GM18502 (cell line): ENCODE measurements around the gene TRIM28.
"Not testable (repeated sequence)": the region's sequence is repeated elsewhere in the genome, so short reads cannot be mapped to it uniquely, and the experiment has no call there.

Source experiments
- ATAC-seq: cut with Tn5 transposase; IDR thresholded peaks from one replicate; pipeline ENCODE4 v1.9.1; 2021; ENCODE audit warnings: mild to moderate bottlenecking; ENCODE audit not compliant: unreplicated experiment, poor library complexity

Gene TRIM28

DNA sequence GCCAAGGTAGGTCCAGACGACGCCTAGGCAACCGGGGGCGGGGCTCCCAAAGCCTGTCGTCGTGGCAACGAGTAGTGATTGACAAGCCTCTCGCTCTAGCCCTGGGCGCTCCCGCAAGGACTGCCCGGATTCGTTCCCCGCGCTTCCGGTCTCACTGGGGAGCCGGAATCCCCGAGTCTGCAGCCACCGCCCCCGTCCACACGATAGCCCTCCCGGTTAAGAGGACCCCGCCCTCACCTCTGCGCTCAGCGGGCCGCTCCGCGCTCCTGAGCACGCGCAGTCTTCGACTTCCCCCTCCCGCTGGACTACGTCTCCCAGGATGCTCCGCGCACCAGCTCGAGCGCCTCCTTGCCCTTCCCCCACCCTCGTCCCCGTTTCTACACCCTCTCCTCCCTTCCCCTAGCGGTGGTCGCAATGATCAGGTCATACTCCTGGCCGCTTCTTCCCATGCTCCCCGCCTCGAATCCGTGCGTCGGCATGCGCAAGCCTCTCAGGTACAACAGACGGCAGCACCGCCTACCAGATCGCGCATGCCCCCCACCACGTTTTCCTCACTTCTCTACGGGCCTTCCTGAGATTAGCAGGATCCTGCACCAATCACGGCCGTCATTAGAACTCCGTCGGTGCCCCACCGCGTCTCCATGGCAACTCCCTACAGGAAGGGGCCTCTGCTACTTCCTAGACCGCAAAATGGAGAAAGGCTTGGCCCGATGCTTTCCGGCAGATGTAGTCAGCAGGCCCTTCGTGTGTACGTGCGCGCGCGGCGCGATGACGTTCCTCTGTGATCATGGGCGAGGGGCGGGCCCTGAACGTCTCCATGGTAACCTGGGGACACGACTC lies 29.2 kb downstream of the TRIM28 start, which contains the start of gene MZF1:
Gene MZF1, minus strand, starts transcription at position 518 of the 840 bp plus-strand sequence. CDS start 1,946 bp downstream, outside the sequence.
- ATAC-seq, result peak; percentile 56

DNA sequence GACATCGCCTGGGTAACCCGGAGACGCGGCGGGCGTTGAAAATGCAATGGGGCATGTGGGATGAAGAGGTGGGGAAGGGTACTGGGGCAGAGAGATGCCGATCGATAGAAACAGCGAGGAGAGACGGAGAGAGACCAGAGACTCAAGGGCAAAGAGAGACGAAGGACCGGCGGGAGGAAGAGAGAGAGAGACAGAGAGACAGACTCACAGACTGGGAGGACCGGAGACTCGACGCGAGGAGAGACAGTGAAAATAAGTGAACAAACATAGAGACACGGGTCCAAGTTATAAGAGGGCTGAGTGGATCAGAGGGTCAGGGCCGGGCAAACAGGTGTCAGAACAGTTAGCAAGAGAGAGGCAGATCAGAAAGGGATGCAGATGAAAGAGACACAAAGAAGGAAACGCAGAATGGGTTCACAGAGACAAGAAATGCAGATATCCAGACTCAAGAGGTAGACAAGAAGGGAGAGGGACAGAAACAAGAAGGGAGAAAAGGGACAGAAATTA lies 29.8 kb downstream of the TRIM28 start:
- no peak for ATAC-seq

DNA sequence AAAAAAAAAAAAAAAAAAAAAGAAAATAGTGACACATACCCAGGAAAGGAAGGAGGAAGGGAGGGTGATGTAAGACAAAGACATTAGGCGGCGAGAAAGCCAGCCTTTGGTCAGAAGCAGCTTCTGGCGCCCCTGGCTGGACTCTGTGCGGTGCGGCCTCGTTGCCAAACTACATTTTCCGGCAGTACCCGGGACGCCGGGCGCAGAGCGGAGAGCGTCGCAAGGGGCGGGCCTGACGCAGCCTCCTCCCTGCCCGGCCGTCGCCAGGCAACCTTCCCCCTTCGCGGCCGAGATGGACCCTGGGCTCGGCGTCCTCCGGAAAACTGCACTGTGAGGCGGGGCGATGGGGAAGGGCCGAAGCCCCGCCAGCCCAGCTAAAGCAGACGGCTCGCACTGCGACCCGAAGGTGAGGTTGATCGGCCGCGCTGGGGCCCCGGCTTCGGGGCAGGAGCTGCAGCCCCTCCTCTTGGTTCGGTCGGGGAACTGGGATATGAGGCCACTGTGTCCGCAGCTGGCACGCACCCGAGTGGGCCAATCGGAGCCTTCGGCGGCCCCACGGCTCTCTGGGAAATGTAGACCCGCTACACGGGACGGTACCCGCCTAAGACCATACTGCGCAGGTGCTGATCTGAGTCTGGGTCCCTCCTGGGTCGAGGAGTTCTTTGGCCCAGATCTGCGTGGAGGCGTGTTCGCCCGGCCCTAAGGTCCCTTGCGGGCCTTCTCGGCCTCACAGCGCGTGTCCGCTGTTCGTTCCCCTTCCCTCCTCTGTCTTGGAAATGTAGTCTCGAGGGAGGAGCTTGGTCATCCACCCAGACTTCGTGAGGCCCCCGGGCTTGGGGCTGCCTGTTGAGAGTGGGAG lies 31.5 kb downstream of the TRIM28 start:
- peak; percentile 40 for ATAC-seq

DNA sequence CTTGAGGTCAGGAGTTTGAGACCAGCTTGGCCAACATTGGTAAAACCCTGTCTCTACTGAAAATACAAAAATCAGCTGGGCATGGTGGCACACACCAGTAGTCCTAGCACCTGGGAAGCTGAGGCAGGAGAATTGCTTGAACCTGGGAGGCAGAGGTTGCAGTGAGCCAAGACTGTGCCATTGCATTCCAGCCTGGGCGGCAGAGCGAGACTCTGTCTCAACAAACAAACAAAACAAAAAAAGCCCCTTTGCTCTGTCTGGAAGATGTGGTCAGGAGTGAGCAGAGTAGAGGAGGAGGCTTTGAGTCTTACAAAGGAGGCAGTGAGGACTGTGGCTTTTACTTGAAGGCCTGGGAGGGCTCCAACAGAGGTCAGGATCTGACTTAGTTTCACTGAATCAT lies 33.7 kb downstream of the TRIM28 start:
- ATAC-seq, result not testable (repeated sequence)

DNA sequence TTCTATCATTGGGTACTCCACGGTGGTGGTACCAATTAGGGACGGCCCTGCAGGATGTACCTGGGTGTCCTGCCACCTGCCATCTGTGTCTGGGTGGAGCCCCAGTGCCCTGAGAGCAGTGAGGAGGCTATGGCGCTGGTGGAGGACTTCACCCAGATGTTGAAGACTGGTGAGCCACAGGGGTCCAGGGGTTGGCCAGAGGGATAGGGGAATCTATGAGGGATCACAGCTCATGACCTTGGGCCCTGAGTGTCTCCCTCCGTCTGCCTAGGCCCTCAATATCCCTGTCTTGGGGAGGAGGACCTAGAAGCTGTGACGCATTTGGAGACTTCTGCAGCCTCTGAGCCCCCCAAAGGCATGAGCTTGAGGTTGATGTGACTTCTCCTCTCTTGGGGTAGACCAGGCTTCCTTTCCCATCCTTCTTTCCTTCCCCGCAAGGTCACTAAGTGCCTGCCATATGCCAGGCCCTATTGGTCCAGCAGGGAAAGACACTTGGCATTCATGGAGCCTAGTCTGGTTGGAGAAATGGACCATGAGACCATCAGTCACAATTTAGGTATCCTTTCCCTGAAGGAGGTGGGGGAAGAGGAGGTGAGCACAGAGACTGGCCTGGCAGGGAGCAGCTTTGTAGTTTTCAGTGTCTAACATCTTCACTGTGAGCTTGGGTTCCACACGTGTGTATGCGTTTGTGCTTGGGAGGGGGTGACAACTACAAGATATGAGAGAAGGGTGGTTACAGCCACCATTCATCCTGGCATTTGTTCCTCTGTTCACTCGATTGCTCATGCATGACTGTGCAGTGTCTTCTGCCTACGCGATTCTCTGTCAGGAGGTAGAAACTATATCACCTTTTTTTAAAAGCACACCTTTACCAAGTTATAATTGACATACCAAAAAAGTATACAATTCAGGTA lies 34.4 kb downstream of the TRIM28 start:
- no peak for ATAC-seq

DNA sequence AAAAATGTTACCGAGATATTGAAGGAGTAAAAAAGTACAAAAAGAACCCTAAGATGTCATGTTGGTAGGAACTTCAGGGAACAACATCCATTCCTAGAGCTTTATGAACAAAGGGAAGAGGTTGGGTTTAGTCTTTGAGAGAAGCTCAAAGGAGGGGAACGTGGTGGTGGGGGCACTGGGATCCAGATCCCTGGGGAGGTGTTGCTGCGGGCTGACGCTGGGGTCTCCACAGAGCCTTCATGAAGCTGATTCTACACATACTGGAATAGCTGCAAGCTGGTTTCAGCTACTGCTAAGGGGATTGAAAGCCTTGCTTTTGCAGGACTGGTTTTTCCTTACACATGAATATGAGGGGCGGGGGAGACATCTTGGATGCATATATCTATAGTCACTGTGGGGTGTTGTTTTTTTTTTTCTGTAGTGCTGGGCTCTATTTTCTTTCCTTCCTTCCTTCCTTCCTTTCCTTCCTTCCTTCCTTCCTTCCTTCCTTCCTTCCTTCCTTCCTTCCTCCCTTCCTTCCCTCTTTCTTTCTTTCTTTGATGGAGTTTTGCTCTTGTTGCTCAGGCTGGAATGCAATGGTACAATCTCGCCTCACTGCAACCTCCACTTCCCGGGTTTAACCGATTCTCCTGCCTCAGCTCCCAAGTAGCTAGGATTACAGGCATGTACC lies 35.7 kb downstream of the TRIM28 start:
- ATAC-seq, result no peak

DNA sequence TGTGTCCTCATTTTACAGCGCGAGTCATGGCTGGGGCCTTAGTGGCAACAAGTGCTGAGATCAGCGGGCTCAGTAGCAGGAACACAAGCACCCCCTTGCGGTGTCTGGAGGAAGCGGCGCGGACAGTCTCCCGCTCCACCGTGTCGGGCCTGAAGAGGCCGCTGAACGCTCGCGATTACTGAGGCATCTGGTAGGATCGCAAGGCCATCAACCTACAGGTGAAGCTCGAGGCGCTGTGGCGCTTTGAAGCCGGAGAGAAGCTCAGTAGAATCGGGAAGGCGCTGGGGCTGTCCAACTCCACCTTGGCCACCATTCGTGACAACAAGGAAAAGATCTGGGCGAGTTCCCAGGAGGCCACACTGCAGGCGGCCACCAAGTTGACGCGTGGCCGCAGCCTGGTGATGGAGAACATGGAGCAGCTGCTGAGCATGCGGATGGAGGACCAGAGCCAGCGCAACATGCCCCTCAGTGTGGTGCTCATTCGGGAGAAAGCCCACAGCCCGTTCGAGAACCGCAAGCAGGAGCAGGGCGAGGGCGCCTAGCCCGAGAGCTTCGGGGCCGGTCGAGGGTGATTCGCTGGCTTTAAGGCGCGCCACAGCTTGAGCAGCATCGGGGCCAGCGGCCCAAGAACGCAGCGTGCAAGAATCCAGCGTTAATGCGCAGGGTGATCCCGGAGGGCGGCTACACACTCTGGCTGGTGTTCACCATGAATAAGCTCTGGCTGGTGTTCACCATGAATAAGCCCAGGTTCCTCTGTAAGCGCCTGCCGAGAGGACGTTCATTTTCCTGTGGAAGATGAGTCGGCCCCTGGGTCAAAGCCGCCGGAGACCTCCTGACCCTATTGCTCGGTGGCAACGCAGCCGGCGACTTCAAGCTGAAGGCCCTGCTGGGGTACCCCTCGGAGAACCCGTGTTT lies 37.6 kb downstream of the TRIM28 start:
- ATAC-seq, result no peak

DNA sequence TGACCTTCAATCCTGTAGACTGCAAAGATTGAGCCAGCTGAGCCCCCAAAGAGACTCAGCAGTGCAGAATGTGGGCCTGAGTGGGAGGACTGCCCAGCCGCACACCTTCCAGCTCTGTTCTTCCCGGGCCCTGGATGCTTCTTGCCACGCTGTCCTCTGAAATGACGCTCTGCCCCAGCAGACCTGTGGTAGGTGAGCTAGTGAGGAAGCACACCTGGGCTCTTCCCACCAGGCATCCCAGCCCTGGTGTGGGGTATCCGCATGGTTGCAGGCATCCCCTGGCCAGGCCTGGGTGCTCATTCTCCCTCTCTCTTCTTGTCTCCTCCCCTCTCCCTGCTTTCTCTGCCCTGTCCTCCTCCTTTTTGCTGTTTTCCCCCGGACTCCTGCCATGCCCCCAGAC lies 39.1 kb downstream of the TRIM28 start:
- ATAC-seq, result no peak

DNA sequence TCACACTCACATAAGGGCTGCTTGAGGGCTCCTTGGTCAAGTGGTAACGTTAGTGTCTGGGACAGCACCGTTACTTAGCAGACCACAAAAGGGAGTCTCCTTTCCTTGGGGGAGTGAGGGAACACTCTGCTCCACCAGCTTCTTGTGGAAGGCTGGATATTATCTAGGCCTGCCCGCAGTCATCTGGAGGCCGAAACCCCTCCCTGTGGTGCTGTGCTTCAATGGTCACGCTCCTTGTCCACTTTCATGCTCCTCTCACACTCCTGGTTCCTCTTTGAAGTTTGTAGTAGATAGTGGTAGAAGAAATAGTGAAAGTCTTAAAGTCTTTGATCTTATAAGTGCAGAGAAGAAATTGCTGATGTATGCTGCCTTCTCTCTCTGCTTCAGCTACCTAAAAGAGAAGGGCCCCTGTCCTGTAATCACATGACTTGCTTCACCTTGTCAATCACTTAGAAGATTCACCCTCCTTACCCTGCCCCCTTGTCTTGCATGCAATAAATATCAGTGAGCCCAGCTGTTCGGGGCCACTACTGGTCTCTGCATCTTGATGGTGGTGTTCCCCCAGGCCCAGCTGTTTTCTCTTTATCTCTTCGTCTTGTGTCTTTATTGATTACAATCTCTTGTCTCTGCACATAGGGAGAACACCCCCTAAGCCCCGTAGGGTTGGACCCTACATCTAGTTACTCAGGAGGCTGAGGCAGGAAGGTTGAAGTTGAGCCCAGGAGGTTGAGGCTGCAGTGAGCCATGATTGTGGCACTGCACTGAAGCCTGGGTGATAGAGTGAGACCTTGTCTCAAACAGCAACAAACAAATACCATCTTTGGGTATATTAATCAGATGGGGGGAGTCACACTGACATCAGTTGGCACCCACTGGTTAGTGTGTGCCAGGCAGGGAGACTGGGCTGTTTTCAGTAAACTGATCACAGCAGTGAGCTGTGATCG lies 40.9 kb downstream of the TRIM28 start:
- ATAC-seq, result no peak

DNA sequence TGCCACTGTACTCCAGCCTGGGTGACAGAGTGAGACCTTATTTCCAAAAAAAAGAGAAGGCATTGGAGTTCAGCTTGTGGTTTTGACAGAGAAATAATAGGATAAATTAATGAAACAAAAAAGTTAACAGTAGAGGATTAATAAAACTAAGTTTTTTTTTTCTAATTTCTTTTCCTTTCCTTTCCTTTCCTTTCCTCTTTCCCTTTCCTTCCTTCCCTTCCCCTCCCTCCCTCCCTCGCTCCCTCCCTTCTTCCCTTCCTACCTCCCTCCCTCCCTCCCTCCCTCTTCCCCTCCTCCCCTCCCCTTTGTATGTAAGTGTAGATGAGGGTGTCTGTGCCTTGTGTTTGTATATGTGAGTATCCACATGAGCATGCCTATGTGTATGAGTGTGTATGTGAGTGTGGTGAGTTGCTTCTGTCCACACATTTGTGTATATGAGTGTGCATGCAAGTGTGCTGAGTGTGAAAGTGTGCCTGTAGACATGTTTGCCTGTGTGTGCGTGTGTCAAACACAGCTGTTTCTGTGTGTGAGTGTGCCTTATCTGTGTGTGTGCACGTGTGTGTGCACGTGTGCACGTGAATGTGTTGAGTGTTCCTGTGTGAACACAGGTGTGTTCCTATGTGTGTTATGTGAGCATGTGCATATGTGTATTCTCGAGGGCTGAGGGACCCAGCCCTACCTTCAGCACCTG lies 41.7 kb downstream of the TRIM28 start:
- ATAC-seq, result no peak

DNA sequence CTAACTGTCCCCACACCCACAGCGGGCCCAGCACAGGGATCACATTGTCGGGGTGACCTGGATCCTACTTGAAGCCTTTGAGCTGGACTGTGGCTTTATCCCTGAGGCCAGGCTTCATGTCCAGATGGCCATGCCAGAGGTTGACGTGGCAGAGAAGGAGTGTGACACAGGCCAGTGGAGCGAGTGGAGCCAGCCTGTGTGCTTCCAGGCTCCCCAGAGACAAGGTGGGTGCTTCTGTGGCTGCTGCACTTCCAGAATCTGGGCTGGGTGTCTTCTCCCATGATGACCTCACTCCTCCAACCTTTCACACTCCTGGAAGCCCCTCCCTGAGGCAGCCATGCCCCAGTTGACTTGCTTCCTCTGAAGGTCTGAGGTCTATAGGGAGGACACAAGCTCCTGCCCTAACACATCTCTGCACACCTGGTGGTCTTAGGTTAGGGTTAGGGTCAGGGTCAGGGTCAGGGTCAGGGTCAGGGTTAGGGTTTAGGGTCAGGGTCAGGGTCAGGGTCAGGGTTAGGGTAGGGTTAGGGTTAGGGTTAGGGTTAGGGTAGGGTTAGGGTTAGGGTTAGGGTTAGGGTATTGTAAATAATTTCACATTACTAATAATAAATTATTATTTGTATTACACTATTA lies 42.4 kb downstream of the TRIM28 start:
- ATAC-seq, result no peak
